ENCODE data around the gene NLGN3. TPM values are rescaled to one million over a fixed set of nuclear protein-coding genes. Genes with fewer than 3 reads are reported as not detected.

Gene NLGN3
- total and polyA plus RNA-seq, 3 experiments from 2014 or later = 0.16 to 0.69 (median 0.46) TPM

- no peak for DNase-seq
- ChIA-PET CTCF (interaction anchor here (1.1 to 4.8 kb wide), 6 partner anchors 12 to 83 kb away, joined by 3 to 58 read pairs (median 8); partner anchors contain the start of genes IL2RG and MED12), POLR2A (interaction anchor here (0.6 to 2.6 kb wide), 4 partner anchors 12 to 71 kb away, joined by 4 to 12 read pairs (median 7); partner anchors contain the start of genes IL2RG and MED12)
- Mint-ChIP-seq H3K36me3 (peaks cover 0 to 4% (median 0%) of the 10 kb centered on the region in 3 donors), H3K4me3 (peak overlapping the region in 1 of 7 donors; percentile 51), H3K4me1 (peaks cover 81 to 88% (median 85%) of the 10 kb centered on the region in 3 donors), H3K27ac (peak overlapping the region in 6 of 8 donors; percentile 24 to 96 (median 69)), H3K27me3 (peaks cover 0 to 9% of the 10 kb centered on the region in 2 donors), H3K9me3 (no peaks in the 10 kb centered on the region)
- Histone ChIP-seq H3K27ac (ENCODE audit: low read depth, low read length) (no peak overlapping the region), H3K4me1 (ENCODE audit: insufficient read depth, low read length) (peaks cover 58% of the 10 kb centered on the region), H3K36me3 (ENCODE audit: insufficient read depth, low read length) (no peaks in the 10 kb centered on the region), H3K4me3 (ENCODE audit: low read length) (no peak overlapping the region), H3K27me3 (ENCODE audit: insufficient read depth, low read length, poor library complexity, severe bottlenecking) (no peaks in the 10 kb centered on the region), H3K9me3 (ENCODE audit: low read length) (no peaks in the 10 kb centered on the region)
Measured at GRCh38 chrX:71099736-71100135, 44.9 kb upstream of the NLGN3 start.

- H3K9me3 ChIP-seq (ENCODE audit: low read length) = no peaks in the 10 kb centered on the region
- H3K27ac ChIP-seq (ENCODE audit: low read depth, low read length) = no peak overlapping the region
- no peak overlapping the region for H3K4me3 ChIP-seq (ENCODE audit: low read length)
- peak overlapping the region in 1 of 7 donors; percentile 52 for H3K4me3 Mint-ChIP-seq
- ChIA-PET CTCF (interaction anchor here (1.2 to 4.8 kb wide), 7 partner anchors 11 to 79 kb away, joined by 3 to 58 read pairs (median 6); partner anchors contain the start of genes IL2RG and MED12), POLR2A (interaction anchor here (0.6 to 2.6 kb wide), 9 partner anchors 9 to 70 kb away, joined by 3 to 18 read pairs (median 4); partner anchors contain the start of genes IL2RG, MED12 and SNX12)
- peak in 2 of 5 donors; percentile 44 to 52 for DNase-seq
- no peaks in the 10 kb centered on the region for H3K36me3 ChIP-seq (ENCODE audit: insufficient read depth, low read length)
- H3K27me3 ChIP-seq (ENCODE audit: insufficient read depth, low read length, poor library complexity, severe bottlenecking) = no peaks in the 10 kb centered on the region
- peaks cover 66% of the 10 kb centered on the region for H3K4me1 ChIP-seq (ENCODE audit: insufficient read depth, low read length)
- H3K27ac Mint-ChIP-seq = peak overlapping the region; percentile 64 to 99 (median 92)
- H3K36me3 Mint-ChIP-seq = peaks cover 0 to 7% (median 0%) of the 10 kb centered on the region in 3 donors
- H3K27me3 Mint-ChIP-seq = peaks cover 0 to 5% of the 10 kb centered on the region in 2 donors
- no peaks in the 10 kb centered on the region for H3K9me3 Mint-ChIP-seq
- H3K4me1 Mint-ChIP-seq = peaks cover 82 to 87% (median 84%) of the 10 kb centered on the region in 3 donors
Measured at GRCh38 chrX:71100581-71101505, 43.8 kb upstream of the NLGN3 start.

- POLR2A ChIA-PET = interaction anchor here (1.2 to 2.6 kb wide), 3 partner anchors 10 to 26 kb away, joined by 3 to 18 read pairs (median 10); partner anchors contain the start of genes IL2RG and MED12
- no peak overlapping the region for H3K4me3 ChIP-seq (ENCODE audit: low read length)
- peak overlapping the region in 3 of 7 donors; percentile 43 to 88 (median 53) for H3K4me3 Mint-ChIP-seq
- CTCF ChIA-PET = interaction anchor here (1.2 to 4.8 kb wide), 5 partner anchors 10 to 72 kb away, joined by 3 to 58 read pairs (median 22); partner anchors contain the start of genes IL2RG and MED12
- peaks cover 85 to 88% (median 88%) of the 10 kb centered on the region in 3 donors for H3K4me1 Mint-ChIP-seq
- H3K27me3 Mint-ChIP-seq = peaks cover 0 to 4% of the 10 kb centered on the region in 2 donors
- H3K9me3 ChIP-seq (ENCODE audit: low read length) = no peaks in the 10 kb centered on the region
- H3K9me3 Mint-ChIP-seq = no peaks in the 10 kb centered on the region
- H3K27me3 ChIP-seq (ENCODE audit: insufficient read depth, low read length, poor library complexity, severe bottlenecking) = no peaks in the 10 kb centered on the region
- peak overlapping the region; percentile 82 to 99 (median 96) for H3K27ac Mint-ChIP-seq
- H3K27ac ChIP-seq (ENCODE audit: low read depth, low read length) = peak overlapping the region; percentile 31
- peaks cover 79% of the 10 kb centered on the region for H3K4me1 ChIP-seq (ENCODE audit: insufficient read depth, low read length)
- DNase-seq = no peak
- peaks cover 3 to 14% (median 5%) of the 10 kb centered on the region in 3 donors for H3K36me3 Mint-ChIP-seq
- H3K36me3 ChIP-seq (ENCODE audit: insufficient read depth, low read length) = no peaks in the 10 kb centered on the region
Measured at GRCh38 chrX:71102292-71102691, 42.3 kb upstream of the NLGN3 start.

GRCh38 chrX:71103110-71103983, 41.3 kb upstream of the NLGN3 start:
- Histone ChIP-seq H3K9me3 (ENCODE audit: low read length) (no peaks in the 10 kb centered on the region), H3K27me3 (ENCODE audit: insufficient read depth, low read length, poor library complexity, severe bottlenecking) (no peaks in the 10 kb centered on the region), H3K27ac (ENCODE audit: low read depth, low read length) (peak overlapping the region; percentile 54), H3K36me3 (ENCODE audit: insufficient read depth, low read length) (peaks cover 8% of the 10 kb centered on the region), H3K4me1 (ENCODE audit: insufficient read depth, low read length) (peaks cover 79% of the 10 kb centered on the region), H3K4me3 (ENCODE audit: low read length) (peak overlapping the region; percentile 46)
- H3K4me3 Mint-ChIP-seq = peak overlapping the region; percentile 74 to 90 (median 79)
- DNase-seq = peak; percentile 39 to 79 (median 64)
- peak overlapping the region; percentile 82 to 99 (median 96) for H3K27ac Mint-ChIP-seq
- ChIA-PET POLR2A (interaction anchor here (0.6 to 2.6 kb wide), 6 partner anchors 9 to 28 kb away, joined by 3 to 18 read pairs (median 4); partner anchors contain the start of genes IL2RG and MED12), CTCF (interaction anchor here (1.2 to 4.8 kb wide), 5 partner anchors 8 to 71 kb away, joined by 3 to 58 read pairs (median 22); partner anchors contain the start of genes IL2RG and MED12)
- H3K9me3 Mint-ChIP-seq = no peaks in the 10 kb centered on the region
- H3K27me3 Mint-ChIP-seq = peaks cover 0 to 4% of the 10 kb centered on the region in 2 donors
- H3K4me1 Mint-ChIP-seq = peaks cover 85 to 89% (median 89%) of the 10 kb centered on the region in 3 donors
- peaks cover 9 to 25% (median 11%) of the 10 kb centered on the region in 3 donors for H3K36me3 Mint-ChIP-seq

- ChIA-PET POLR2A (interaction anchor here (1.0 to 2.4 kb wide), 3 partner anchors 9 to 57 kb away, joined by 3 to 12 read pairs (median 6); partner anchors contain the start of gene MED12), CTCF (interaction anchor here (0.7 to 1.8 kb wide), 3 partner anchors 8 to 23 kb away, joined by 3 to 7 read pairs (median 3); no protein-coding TSS in a partner anchor)
- H3K27ac ChIP-seq (ENCODE audit: low read depth, low read length) = peak overlapping the region; percentile 33
- H3K36me3 ChIP-seq (ENCODE audit: insufficient read depth, low read length) = peaks cover 26% of the 10 kb centered on the region
- peak overlapping the region; percentile 26 for H3K4me3 ChIP-seq (ENCODE audit: low read length)
- peak in 2 of 5 donors; percentile 19 to 33 for DNase-seq
- Mint-ChIP-seq H3K27ac (peak overlapping the region; percentile 79 to 100 (median 96)), H3K4me3 (peak overlapping the region; percentile 37 to 80 (median 72)), H3K4me1 (peaks cover 80 to 92% (median 89%) of the 10 kb centered on the region in 3 donors), H3K9me3 (no peaks in the 10 kb centered on the region), H3K36me3 (peaks cover 15 to 48% (median 25%) of the 10 kb centered on the region in 3 donors), H3K27me3 (peaks cover 0 to 3% of the 10 kb centered on the region in 2 donors)
- H3K4me1 ChIP-seq (ENCODE audit: insufficient read depth, low read length) = peaks cover 78% of the 10 kb centered on the region
- H3K27me3 ChIP-seq (ENCODE audit: insufficient read depth, low read length, poor library complexity, severe bottlenecking) = no peaks in the 10 kb centered on the region
- no peaks in the 10 kb centered on the region for H3K9me3 ChIP-seq (ENCODE audit: low read length)
Measured at GRCh38 chrX:71105628-71106027, 39.0 kb upstream of the NLGN3 start.

- peaks cover 73% of the 10 kb centered on the region for H3K4me1 ChIP-seq (ENCODE audit: insufficient read depth, low read length)
- no peaks in the 10 kb centered on the region for H3K9me3 ChIP-seq (ENCODE audit: low read length)
- H3K4me3 Mint-ChIP-seq = peak within 1 kb of the TSS; percentile 89 to 98 (median 96)
- peak within 1 kb of the TSS; percentile 33 for H3K27ac ChIP-seq (ENCODE audit: low read depth, low read length)
- ChIA-PET CTCF (no interaction called here), POLR2A (interaction anchor here (1.1 to 2.4 kb wide), 2 partner anchors 10 to 12 kb away, joined by 6 to 12 read pairs; partner anchors contain the start of gene MED12)
- DNase-seq = no peak
- H3K36me3 ChIP-seq (ENCODE audit: insufficient read depth, low read length) = peaks cover 30% of the 10 kb centered on the region
- H3K4me3 ChIP-seq (ENCODE audit: low read length) = peak within 1 kb of the TSS; percentile 99
- peaks cover 15 to 56% (median 29%) of the 10 kb centered on the region in 3 donors for H3K36me3 Mint-ChIP-seq
- peak within 1 kb of the TSS; percentile 92 to 100 (median 98) for H3K27ac Mint-ChIP-seq
- no peaks in the 10 kb centered on the region for H3K27me3 ChIP-seq (ENCODE audit: insufficient read depth, low read length, poor library complexity, severe bottlenecking)
- peaks cover 0 to 3% of the 10 kb centered on the region in 2 donors for H3K27me3 Mint-ChIP-seq
- H3K4me1 Mint-ChIP-seq = peaks cover 72 to 91% (median 89%) of the 10 kb centered on the region in 3 donors
- no peaks in the 10 kb centered on the region for H3K9me3 Mint-ChIP-seq
Measured at GRCh38 chrX:71106427-71106826, 38.2 kb upstream of the NLGN3 start, which contains the start of gene CXorf65. TSS of gene CXorf65 (minus strand) at chrX:71106740. CDS start at chrX:71106556, 184 bp downstream.

All from CD8-positive, alpha-beta memory T cell (primary cell).